Activated CD8-positive, alpha-beta memory T cell treated with anti-CD3 and anti-CD28 coated beads, Interleukin-2, amount 50 U/mL, for 24 hours (primary cell): ENCODE data around the gene SCCPDH.
"Not testable (repeated sequence)": the region's sequence is repeated elsewhere in the genome, so short reads cannot be mapped to it uniquely, and the experiment has no call there.

Source experiments
- DNase-seq: peaks from one replicate; pipeline ENCODE4 v3.0.0-alpha.2; 2020; ENCODE audit errors: extremely low read depth

SCCPDH gene

GRCh38 chr1:246724016-246724730 lies at the start of gene SCCPDH:
TSS of gene SCCPDH (plus strand) at chr1:246724409. CDS start at chr1:246724423, 14 bp downstream.
- DNase-seq: peak; percentile 50

- no peak for DNase-seq
Measured at GRCh38 chr1:246677842-246678241, 46.4 kb upstream of the SCCPDH start.

- no peak for DNase-seq
Measured at GRCh38 chr1:246678816-246679793, 45.1 kb upstream of the SCCPDH start.

- DNase-seq: no peak
Measured at GRCh38 chr1:246679794-246680177, 44.4 kb upstream of the SCCPDH start.

DNA sequence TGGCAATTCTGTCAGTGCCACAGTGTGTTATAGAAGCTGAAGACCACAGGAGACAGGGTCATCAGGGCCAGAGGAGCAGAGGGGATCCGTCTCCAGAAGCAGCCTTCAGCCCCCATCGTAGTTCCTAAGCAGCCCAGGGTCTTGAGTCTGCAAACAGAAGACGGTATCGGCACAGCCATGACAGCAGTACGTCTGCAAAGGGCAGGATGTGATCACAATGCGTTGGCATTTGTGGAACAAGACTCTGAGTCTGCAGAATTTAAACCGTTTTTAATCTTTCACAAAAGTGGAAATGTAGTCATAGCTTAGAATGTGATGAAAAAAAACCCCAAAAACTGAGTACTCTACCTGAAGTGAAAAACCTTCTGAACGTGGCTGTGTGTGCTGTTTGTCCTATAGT lies 44.0 kb upstream of the SCCPDH start:
- no peak for DNase-seq

DNA sequence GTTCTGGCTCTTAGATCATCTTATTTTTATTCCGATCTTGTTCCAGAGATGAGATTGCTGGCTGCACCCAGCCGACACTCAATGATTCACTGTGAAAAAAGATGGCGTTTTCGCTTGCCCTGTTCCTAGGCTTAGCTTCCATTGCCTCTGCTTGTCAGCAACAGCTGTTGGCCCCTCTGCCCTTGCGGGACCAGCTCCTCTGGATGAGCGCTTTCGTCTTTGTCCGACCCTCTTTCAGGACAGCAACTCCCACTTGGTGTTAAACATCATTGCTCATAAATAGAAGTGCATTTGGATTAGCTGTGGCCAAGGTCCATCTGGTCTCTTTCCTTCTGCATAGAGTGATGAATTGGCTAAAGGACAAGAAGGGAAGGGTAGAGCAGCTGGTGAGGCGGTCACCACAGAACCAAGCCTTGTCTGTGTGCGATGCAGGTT lies 43.5 kb upstream of the SCCPDH start:
- DNase-seq: no peak

DNA sequence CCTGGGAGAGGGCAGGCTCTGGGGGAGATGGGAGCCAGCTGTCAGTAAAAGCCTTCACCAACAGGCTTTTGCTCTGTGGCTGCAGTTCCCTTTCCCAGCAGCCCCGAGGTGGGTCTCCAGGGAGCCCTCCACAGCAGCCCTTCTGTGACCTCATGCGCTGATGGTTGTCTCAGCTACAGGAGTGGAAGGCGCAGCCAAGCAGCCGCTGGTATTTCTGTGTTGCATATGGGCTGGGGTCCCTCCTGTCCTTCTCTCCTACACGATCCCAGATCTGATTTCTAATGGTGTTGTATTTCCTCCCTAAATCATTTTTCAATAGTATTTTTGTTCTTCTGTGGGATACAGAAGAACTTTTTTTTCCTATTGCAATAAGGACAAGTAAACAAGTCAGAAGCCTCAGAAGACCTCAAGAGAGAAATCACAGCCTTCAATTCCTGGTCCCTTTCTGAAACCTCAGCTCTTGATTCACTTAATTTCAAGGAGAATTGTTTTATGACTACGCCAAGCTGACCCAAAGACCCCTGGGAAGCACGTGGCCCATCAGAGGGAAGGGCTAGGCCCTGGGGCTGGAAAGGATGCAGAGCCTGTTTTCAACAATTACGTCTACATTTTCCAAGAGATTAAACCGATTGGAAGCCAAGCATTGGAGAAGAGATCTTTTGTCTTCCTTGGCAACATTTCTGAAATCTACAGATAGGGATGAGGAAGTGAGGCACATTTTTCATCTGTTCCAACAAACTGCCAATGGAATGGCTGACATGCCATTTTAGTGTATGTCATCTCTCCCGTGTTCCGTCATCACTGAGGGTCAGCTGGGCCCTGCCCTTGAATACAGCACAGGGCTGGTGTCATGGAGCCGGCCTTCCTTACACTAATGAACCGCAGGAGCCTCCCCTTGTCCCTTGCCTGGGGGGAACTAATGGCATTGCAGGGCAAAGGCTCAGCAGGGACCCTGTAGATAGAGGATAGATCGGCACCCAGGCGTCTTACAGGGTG lies 42.0 kb upstream of the SCCPDH start:
- DNase-seq: no peak

DNA sequence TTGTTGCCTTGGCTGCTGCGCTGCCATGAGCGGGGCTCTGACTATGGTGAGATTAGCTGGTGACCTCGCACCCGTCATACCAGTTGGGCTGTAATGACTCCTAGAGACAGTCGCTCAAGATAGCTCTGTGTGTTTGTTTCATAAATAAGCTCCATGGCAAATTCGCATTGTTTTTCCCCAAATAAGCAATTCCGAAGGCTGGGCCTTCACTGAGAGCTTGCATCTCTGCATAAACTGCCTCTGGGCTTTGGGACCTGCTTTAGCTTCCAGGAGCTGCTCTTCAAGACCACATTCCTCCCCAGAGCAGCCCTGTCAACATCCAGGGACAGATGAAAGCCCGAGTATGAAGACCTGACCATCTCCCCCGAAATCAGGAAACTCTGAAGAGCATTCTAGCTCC lies 40.7 kb upstream of the SCCPDH start:
- no peak for DNase-seq

- no peak for DNase-seq
Measured at GRCh38 chr1:246687002-246687401, 37.2 kb upstream of the SCCPDH start.

- DNase-seq: no peak
Measured at GRCh38 chr1:246689409-246690008, 34.7 kb upstream of the SCCPDH start.

GRCh38 chr1:246690100-246690499 lies 34.1 kb upstream of the SCCPDH start:
- no peak for DNase-seq

- DNase-seq: no peak
Measured at GRCh38 chr1:246691622-246692495, 32.4 kb upstream of the SCCPDH start.

DNA sequence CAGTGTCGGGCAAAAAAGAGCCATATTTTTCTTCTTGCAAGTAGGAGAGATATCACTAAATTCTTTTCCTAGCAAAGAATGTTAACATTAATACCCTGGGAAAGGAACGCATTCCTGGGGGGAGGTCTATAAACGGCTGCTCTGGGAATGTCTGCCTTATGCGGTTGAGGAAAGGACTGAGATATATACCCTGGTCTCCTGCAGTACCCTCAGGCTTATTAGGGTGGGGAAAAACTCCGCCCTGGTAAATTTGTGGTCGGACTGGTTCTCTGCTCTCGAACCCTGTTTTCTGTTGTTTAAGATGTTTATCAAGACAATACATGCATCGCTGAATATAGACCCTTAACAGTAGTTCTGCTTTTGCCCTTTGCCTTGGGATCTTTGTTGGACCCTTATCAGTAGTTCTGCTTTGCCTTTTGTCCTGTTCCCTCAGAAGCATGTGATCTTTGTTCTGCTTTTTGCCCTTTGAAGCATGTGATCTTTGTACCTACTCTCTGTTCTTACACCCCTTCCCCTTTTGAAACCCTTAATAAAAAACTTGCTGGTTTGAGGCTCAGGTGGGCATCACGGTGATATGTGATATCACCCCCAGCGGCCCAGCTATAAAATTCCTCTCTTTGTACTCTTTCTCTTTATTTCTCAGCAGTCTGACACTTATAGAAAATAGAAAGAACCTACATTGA lies 29.9 kb upstream of the SCCPDH start:
- DNase-seq: not testable (repeated sequence)

DNA sequence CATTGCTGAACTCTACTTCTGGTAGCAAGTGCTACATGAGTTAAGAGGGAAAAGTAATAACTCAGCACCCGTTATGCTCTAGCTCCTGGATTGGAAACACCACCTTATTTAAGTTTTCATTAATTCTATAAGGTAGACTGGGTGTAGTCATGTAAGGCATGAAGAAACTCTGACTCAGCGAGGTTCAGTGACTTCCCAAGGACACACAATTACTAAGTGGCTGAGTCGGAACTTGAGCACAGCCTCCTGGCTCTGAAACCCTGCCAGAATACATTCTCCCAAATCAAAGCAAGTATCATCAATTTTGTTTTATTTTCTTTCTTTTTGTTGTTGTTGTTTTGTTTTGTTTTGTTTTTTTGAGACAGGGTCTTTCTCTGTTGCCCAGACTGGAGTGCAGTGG lies 29.1 kb upstream of the SCCPDH start:
- DNase-seq: no peak

DNA sequence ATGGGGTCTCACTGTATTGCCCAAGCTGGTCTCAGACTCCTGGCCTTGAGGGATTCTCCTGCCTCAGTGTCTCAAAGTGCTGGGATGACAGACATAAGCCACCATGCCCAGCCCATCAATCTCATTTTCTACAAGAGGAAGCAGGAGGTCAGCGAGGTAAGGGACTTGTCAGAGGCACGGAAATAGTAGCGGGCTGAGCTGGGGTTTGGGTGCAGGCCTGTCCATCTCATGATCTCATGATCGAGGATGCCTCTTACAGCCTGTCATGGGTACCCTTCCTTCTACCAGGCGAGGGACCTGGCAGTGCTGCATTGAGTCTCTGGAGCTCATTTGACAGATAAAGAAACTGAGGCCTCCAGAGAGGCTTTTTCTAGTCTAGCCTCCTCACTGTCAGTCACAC lies 28.5 kb upstream of the SCCPDH start:
- DNase-seq: no peak

DNA sequence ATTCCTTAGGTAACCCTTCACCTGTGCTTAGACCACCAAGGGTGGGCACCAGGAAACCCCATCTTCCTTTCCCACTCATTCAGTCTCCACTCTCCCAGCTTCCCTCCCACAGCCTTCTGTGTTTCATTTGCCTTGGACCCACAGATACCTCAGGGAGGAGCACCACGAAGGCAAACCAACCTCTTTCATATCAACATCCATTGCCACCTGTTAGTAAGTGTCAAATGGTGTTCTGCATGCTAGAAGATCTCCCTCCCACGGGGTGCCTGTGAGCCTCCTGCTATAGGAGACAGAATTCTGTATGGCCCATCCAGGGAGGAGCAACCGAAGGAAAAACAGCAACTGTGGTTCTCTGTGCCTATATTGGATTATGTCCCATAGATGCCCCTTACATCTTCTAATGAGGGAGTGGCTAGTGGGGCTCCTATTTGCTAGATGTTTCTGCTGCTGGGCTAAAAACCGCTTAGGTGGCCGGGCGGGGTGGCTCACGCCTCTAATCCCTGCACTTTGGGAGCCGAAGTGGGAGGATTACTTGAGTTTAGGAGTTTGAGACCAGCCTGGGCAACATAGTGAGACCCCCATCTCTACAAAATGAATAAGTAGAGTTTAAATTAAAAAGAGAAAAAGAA lies 25.6 kb upstream of the SCCPDH start:
- DNase-seq: no peak

DNA sequence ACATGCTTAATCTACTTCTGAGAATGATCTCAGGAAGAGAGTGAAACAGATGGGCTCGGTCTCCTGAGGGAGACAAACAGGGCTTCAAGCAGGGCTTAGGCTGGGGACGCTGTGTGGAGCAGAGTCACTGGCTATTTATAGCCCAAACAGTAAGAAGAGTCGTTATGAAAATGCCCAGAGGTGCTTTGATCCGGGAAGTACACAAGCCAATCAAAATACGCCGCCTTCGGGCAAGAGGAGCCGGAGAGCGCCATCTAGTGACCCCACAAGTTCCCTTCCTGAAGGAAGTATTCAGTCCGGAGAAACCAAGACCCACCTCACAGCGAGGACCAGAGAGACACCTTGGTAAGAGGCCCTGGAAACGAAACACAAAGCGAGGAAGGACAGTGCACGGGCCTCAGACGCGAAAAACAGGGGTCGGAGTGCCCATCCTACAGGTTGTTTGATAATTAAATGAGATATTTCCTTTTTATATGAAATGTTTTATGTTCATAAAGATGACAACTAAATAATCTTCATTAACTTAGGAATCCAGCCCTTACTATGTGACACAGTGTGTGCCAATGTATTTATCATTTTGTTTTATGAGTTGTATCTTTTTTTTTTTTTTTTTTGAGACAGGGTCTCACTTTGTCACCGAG lies 25.0 kb upstream of the SCCPDH start:
- peak; percentile 61 for DNase-seq

GRCh38 chr1:246703581-246703980 lies 20.6 kb upstream of the SCCPDH start:
- no peak for DNase-seq

DNA sequence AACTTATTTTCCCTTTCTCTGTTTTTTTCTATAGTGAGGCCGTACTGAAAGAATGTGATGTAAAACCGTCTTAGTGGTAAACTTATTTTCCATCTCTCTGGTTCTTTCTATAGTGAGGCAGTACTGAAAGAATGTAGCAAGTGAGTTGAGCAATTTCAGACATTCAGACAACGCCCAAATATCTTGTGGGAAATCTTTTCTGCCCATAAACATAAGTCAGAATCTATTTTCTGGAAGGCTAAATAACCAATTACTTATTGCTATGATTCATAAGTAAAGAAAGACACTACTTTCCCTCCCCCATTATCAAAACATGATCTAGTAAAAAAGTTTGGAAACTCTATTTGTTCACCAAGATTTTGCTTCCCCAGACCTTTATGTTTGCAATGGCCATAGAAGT lies 18.8 kb upstream of the SCCPDH start:
- no peak for DNase-seq
